ENCODE measurements around the gene KIAA0513.

KIAA0513 gene

GRCh38 chr16:85092309-85092708, 64.7 kb downstream of the KIAA0513 start:
- DNase-seq, result no peak

GRCh38 chr16:85092851-85093250, 65.3 kb downstream of the KIAA0513 start:
- DNase-seq, result no peak

- no peak for DNase-seq
Observed at GRCh38 chr16:85093705-85094104, 66.1 kb downstream of the KIAA0513 start.

- DNase-seq, result no peak
Observed at GRCh38 chr16:85094176-85094805, 66.7 kb downstream of the KIAA0513 start.

GRCh38 chr16:85094812-85095211, 67.2 kb downstream of the KIAA0513 start:
- DNase-seq, result no peak

GRCh38 chr16:85096921-85097320, 69.3 kb downstream of the KIAA0513 start:
- DNase-seq, result no peak

- DNase-seq, result no peak
Observed at GRCh38 chr16:85098565-85098964, 71.0 kb downstream of the KIAA0513 start.

GRCh38 chr16:85100265-85100664, 72.7 kb downstream of the KIAA0513 start:
- no peak for DNase-seq

- peak; percentile 60 for DNase-seq
Observed at GRCh38 chr16:85101956-85102630, 74.5 kb downstream of the KIAA0513 start.

- DNase-seq, result no peak
Observed at GRCh38 chr16:85103114-85104079, 75.8 kb downstream of the KIAA0513 start.

- no peak for DNase-seq
Observed at GRCh38 chr16:85104147-85104546, 76.6 kb downstream of the KIAA0513 start.

- no peak for DNase-seq
Observed at GRCh38 chr16:85104821-85105391, 77.3 kb downstream of the KIAA0513 start.

GRCh38 chr16:85105475-85105874, 77.9 kb downstream of the KIAA0513 start:
- DNase-seq, result no peak

GRCh38 chr16:85107083-85107482, 79.5 kb downstream of the KIAA0513 start:
- no peak for DNase-seq

GRCh38 chr16:85107532-85107931, 79.9 kb downstream of the KIAA0513 start:
- DNase-seq, result no peak

- DNase-seq, result no peak
Observed at GRCh38 chr16:85110105-85110504, 82.5 kb downstream of the KIAA0513 start.

- DNase-seq, result no peak
Observed at GRCh38 chr16:85111184-85111583, 83.6 kb downstream of the KIAA0513 start.

GRCh38 chr16:85112364-85112763, 84.8 kb downstream of the KIAA0513 start, which contains the start of gene CIBAR2:
Gene CIBAR2 (minus strand): TSS chr16:85112472. CDS start chr16:85112352, 120 bp downstream.
- DNase-seq, result no peak

- DNase-seq, result no peak
Observed at GRCh38 chr16:85113168-85113733, 85.7 kb downstream of the KIAA0513 start.

- DNase-seq, result no peak
Observed at GRCh38 chr16:85113913-85114312, 86.3 kb downstream of the KIAA0513 start.

GRCh38 chr16:85114909-85115567, 87.4 kb downstream of the KIAA0513 start:
- DNase-seq, result peak; percentile 75

- no peak for DNase-seq
Observed at GRCh38 chr16:85117418-85117817, 89.8 kb downstream of the KIAA0513 start.
